GM10266 (cell line): ENCODE data around the gene BIRC6.

ENCODE experiments used
- DNase-seq: peaks from one replicate; pipeline ENCODE4 v3.0.0; 2012; ENCODE audit errors: extremely low spot score
- CTCF ChIP-seq: IDR thresholded peaks from 2 replicates; pipeline ENCODE4 v1.5.1; 2012; ENCODE audit warnings: mild to moderate bottlenecking, low read depth; ENCODE audit not compliant: control insufficient read depth, insufficient read depth; ENCODE audit errors: missing control alignments

The BIRC6 gene

GRCh38 chr2:32417659-32418058 lies 60.8 kb downstream of the BIRC6 start:
- no peak for DNase-seq
- TF ChIP-seq CTCF = no peak

DNA sequence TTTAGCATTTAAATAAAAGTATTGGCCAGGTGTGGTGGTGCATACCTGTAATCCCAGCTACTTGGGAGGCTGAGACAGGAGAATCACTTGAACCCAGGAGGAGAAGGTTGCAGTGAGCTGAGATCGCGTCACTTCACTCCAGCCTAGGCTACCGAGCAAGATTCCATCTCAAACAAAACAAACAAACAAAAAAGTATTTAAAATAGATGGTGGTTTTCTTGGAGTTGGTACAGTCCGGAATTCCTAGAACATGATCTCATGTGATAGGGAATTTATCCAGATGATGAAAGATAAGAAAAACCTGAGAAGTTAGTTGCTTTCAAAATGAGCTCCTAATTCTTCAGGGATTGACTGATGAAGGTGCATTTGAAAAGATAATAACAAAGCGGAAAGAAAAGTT lies 62.0 kb downstream of the BIRC6 start:
- TF ChIP-seq CTCF = no peak
- DNase-seq = no peak

DNA sequence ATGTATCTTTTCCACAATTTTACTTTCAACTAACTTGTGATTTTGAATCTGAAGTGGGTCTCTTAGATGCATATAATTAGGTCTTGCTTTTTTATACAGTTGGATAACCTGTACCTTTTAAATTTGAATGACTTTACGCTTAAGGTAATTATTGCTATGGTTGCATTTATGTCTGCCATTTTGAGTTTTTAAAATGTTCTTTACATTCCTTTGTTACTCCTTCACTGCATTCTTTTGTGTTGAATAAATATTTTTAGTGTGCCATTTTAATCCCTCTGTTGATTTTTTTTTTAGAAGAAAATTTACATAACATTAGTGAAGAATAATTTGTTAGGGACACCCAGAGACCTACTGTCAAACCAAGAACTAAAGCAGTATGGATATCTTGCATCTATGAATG lies 65.3 kb downstream of the BIRC6 start:
- no peak for TF ChIP-seq CTCF
- no peak for DNase-seq

DNA sequence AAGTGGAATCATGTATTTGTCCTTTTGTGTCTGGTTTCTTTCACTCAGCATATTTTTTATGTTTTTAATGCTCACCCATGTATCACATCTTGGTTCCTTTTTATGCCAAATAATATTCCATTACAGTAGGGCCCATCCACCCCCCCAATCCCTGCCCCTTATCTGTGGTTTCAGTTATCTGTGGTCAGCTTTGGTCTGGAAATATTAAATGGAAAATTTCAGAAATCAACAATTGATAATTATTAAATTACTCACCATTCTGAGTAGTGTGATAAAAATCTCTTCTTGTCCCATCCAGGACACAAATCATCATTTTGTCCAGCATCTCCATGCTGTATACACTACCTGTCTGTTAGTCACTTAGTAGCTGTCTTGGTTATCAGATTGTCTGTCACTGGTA lies 66.7 kb downstream of the BIRC6 start:
- no peak for TF ChIP-seq CTCF
- DNase-seq = no peak

DNA sequence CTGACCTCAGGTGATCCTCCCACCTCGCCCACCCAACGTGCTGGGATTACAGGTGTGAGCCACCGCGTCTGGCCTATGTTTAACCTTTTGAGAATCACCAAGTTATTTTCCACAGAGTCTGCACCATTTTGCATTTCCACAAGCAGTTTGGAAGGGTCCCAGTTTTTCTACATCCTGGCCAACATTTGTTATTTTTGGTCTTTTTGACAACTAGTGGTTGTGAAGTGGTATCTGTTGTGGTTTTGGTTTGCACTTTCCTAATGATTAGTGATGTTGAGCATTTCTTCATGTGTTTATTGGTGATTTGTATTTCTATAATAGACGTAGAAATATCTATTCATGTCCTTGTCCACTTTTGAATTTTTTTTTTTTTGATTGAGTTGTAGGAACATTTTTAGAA lies 67.9 kb downstream of the BIRC6 start:
- DNase-seq = no peak
- no peak for TF ChIP-seq CTCF

- DNase-seq = no peak
- no peak for TF ChIP-seq CTCF
These were observed 68.9 kb downstream of the BIRC6 start for GRCh38 chr2:32425719-32426141.

GRCh38 chr2:32427672-32428610 lies 71.1 kb downstream of the BIRC6 start:
- no peak for TF ChIP-seq CTCF
- DNase-seq = no peak
